B cell (primary cell): ENCODE measurements around the gene BCL11A.

ENCODE experiments used
- EZH2 ChIP-seq: IDR thresholded peaks from 2 replicates; pipeline ENCODE4 v1.6.1; 2012; ENCODE audit warnings: borderline replicate concordance, low read depth, mild to moderate bottlenecking, moderate library complexity, low read length; ENCODE audit not compliant: insufficient read depth, poor library complexity, severe bottlenecking
- TF ChIP-seq, protein P1 (sequence below): fragments of 200-600 bp; IDR thresholded peaks from one replicate; pipeline ENCODE4 v1.8.0; 2022; ENCODE audit warnings: antibody characterized with exemption, mild to moderate bottlenecking

DNA sequence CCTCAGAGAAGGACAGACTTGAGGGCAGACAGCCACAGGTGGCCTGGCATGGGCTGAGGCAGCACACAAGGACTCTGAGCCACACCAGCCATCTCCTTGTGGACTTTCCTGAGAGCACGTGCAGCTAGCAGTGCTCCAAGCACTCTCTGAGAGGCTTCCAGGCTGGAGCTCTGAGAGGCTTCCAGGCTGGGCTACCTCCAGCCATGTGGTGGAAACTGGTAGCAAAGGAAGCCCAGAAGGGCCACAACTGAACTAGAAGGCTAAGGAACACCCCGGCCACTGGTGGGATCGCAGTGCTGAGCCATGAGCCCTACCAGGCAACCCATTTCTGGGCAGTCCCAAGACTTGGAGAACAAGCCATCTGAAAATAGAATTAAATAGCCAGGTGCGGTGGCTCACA lies 39.5 kb downstream of the BCL11A start:
- TF ChIP-seq, protein P1, sequence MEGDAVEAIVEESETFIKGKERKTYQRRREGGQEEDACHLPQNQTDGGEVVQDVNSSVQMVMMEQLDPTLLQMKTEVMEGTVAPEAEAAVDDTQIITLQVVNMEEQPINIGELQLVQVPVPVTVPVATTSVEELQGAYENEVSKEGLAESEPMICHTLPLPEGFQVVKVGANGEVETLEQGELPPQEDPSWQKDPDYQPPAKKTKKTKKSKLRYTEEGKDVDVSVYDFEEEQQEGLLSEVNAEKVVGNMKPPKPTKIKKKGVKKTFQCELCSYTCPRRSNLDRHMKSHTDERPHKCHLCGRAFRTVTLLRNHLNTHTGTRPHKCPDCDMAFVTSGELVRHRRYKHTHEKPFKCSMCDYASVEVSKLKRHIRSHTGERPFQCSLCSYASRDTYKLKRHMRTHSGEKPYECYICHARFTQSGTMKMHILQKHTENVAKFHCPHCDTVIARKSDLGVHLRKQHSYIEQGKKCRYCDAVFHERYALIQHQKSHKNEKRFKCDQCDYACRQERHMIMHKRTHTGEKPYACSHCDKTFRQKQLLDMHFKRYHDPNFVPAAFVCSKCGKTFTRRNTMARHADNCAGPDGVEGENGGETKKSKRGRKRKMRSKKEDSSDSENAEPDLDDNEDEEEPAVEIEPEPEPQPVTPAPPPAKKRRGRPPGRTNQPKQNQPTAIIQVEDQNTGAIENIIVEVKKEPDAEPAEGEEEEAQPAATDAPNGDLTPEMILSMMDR, result no peak
- TF ChIP-seq EZH2, result no peak
